Erythroblast (primary cell): Measurements from ENCODE around the gene RGCC.
A peak's percentile ranks its signal among the peaks of the same experiment; 100 is the strongest.
"Not testable (repeated sequence)": the region's sequence is repeated elsewhere in the genome, so short reads cannot be mapped to it uniquely, and the experiment has no call there.

Experiments
- DNase-seq, 2 experiments: peaks; one replicate each; lab custom pipeline; 2025; lab: John Stamatoyannopoulos, UW
- GATA1 ChIP-seq: IDR thresholded peaks from 2 replicates; pipeline ENCODE4 v1.6.1; 2011; ENCODE audit warnings: low read depth, mild to moderate bottlenecking, control low read depth, low read length, moderate library complexity
- POLR2A ChIP-seq: IDR thresholded peaks from 2 replicates; pipeline ENCODE4 v1.6.1; 2011; ENCODE audit warnings: mild to moderate bottlenecking, low read length

Gene RGCC

GRCh38 chr13:41426047-41426446 is 31.3 kb upstream of the RGCC start:
- no peak for DNase-seq
- TF ChIP-seq GATA1 (no peak), POLR2A (no peak)

DNA sequence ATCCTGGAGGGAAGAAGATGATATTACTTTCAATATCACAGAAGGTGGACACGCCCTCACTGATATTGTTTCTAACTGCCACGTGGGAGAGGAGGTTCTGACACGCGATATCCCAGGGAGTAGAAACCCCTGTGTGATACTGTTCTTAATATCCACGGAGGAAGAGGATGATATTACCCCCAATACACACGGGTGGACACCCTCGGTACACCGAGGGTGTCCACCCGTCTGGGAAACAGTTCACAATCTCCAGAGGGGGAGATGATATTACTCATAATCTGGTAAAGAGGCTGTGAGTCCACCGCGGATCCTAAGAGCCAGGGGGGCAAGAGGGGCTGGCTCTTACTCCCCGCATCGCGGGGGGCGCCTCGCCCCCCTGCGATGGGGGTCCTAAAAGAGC is 29.7 kb upstream of the RGCC start:
- TF ChIP-seq GATA1 (no peak), POLR2A (no peak)

DNA sequence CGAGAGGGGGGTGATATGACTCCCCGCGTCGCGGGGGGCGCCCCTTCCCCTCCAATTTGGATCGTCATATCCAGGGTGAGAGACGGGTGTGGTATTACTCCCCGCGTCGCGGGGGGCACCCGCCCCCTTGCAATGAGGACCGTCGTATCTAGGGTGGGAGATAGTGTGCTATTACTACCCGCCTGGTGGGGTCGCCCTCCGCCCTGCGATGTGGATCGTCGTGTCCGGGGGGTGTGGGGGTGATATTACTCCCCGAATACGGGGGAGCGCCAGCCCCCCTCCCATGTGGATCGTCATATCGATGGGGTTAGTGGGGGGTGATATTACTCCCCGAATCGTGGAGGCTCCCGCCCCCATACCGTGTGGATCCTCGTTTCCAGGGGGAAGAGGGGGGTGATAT is 29.2 kb upstream of the RGCC start:
- TF ChIP-seq GATA1 (no peak), POLR2A (no peak)
- DNase-seq, result peak; percentile 27 to 39

More for the DNA sequence above, 29.7 kb upstream of the RGCC start:
- DNase-seq, result no peak

GRCh38 chr13:41434030-41434429 is 23.3 kb upstream of the RGCC start:
- DNase-seq, result not testable (repeated sequence)

- no peak for DNase-seq
- no peak for TF ChIP-seq GATA1
These were observed 22.4 kb upstream of the RGCC start for GRCh38 chr13:41434831-41435520.

GRCh38 chr13:41443969-41444368 is 13.4 kb upstream of the RGCC start:
- DNase-seq, result no peak
- TF ChIP-seq POLR2A, result no peak

DNA sequence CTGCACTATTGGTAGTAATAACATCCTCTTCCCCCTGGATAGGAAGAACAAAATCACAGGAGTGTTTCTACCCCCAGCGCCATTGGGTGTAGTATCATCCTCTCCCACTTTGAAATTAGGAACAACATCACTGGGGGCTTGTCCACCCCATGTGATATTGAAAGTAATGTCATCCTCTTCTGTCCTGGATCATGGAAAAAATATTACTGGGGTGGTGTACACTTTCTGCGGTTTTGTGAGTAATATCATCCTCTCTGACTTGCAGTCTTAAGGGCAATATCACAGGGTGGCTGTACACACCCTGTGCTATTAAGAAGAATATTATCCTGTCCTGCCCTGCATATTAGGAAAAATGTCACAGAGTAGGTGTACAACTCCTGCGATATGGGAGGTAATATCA is 4.9 kb upstream of the RGCC start:
- TF ChIP-seq GATA1, result no peak
- no peak for TF ChIP-seq POLR2A
- no peak for DNase-seq

DNA sequence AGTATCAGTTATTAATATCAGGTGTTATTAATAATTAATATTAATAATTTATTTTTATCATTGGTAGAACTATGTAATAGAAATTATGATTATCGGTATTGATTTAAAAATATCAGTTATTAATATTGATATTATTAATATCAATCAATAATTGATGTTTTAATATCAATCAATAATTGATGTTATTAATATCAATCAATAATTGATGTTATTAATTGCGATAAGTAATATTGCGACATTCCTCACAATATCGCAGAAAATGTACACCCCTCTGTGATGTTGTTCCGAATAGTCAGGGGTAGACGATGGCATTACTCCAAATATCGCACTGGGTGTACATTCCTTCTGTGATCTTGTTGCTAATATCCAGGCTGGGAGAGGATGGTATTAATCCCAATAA is 3.7 kb upstream of the RGCC start:
- DNase-seq, result no peak
- no peak for TF ChIP-seq GATA1
- TF ChIP-seq POLR2A, result no peak

DNA sequence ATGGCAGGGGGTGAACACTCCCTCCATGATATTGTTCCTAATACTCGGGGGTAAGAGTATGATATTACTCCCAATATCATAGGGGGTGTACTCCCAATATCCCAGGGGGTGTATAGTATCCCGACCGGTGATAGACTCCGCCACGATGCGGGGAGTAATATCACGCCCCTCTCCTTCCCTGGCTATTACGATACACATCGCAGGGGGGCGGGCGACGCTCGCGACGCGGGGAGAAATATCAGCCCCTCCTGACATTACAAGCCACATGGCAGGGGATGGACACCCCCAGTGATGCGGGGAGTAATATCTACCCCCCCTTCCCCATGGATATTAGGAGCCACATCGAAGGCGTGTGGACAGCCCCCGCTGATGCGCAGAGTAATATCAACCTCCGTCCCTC is 3.2 kb upstream of the RGCC start:
- TF ChIP-seq GATA1 (no peak), POLR2A (no peak)
- DNase-seq, result no peak

GRCh38 chr13:41455725-41456419 is 1.5 kb upstream of the RGCC start:
- DNase-seq, result peak in 1 of 2 experiments; percentile 36
- TF ChIP-seq POLR2A (no peak), GATA1 (no peak)

- TF ChIP-seq GATA1 (no peak), POLR2A (peak; percentile 92)
- DNase-seq, result peak; percentile 76 to 84
These were observed 338 bp downstream of the RGCC start for GRCh38 chr13:41457589-41458186.

GRCh38 chr13:41458187-41458760 is 924 bp downstream of the RGCC start:
- peak; percentile 76 to 85 for DNase-seq
- TF ChIP-seq POLR2A (no peak), GATA1 (no peak)

DNA sequence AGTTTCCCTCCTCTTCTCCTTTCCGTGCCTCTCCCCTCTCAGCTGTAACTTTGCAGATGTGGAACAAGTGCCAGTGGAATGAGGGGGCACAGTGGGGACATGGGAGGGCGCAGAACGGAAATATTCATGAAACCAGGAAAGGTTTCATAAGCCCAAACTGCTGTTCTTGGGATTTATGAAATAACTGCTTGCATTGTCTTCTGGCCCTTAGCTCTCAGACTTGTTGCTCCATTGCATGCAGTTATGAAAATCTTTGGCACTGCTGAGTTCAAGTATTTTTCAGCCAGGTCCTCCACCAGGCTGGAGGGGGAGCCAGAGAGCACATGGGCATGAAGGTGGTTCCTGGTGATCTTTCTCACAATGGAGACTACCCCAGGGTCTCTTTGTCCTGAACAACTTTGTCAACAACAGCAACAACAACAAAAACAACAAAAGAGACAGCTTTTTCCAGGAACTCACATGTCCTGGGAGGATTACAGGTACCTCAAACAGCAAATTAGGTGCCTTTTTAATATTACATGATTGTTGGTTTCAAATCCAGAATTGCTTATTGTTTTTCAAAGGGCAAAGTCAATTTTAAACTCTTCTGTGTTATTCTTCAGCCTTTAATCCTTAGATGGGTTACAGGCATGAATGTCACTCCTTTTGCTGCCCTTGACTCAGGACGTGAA is 1.5 kb downstream of the RGCC start:
- TF ChIP-seq GATA1 (no peak), POLR2A (peak; percentile 65)
- peak; percentile 86 to 91 for DNase-seq
